Esophagus squamous epithelium (tissue), 5 donors: ENCODE measurements around the gene SLC24A3. TPM values are rescaled to one million over a fixed set of nuclear protein-coding genes. Genes with fewer than 3 reads are reported as not detected.

Source experiments
- DNase-seq: peaks from one replicate; lab custom pipeline; 2025; lab: John Stamatoyannopoulos, UW
- H3K27ac ChIP-seq, 4 donors: fragments of 200-600 bp; sonication (generic); one replicate each; pipeline ENCODE4 v1.5.1; 2016 to 2019; ENCODE audit warnings: mild to moderate bottlenecking in 1 of 4
- H3K27me3 ChIP-seq, 4 donors: fragments of 200-600 bp; sonication (generic); 1 replicate in 3 of 4; 2 replicates in 1 of 4; pipeline versions ENCODE4 v1.5.1 to v1.6.0; 2017 to 2021; ENCODE audit warnings: antibody characterized with exemption in 1 of 4
- H3K36me3 ChIP-seq, 3 donors: fragments of 200-600 bp; sonication (generic); one replicate each; pipeline ENCODE4 v1.5.1; 2016 to 2019
- H3K4me1 ChIP-seq, 3 donors: fragments of 200-600 bp; sonication (generic); one replicate each; pipeline ENCODE4 v1.5.1; 2017 to 2019
- H3K4me3 ChIP-seq, 4 donors: fragments of 200-600 bp; sonication (generic); 1 replicate in 3 of 4; 2 replicates in 1 of 4; pipeline ENCODE4 v1.5.1; 2016 to 2019; ENCODE audit warnings: mild to moderate bottlenecking in 2 of 4, moderate library complexity in 1 of 4
- H3K9me3 ChIP-seq, 3 donors: fragments of 200-600 bp; sonication (generic); one replicate each; pipeline ENCODE4 v1.5.1; 2016 to 2019
- CTCF ChIP-seq, 6 experiments: fragments of 450-650 bp in 4 of 6; fragments of 200-600 bp in 2 of 6; sonication (generic) in 2 of 6; IDR thresholded peaks; one replicate each; pipeline ENCODE4 v1.5.1; 2016 to 2019; ENCODE audit warnings: antibody characterized with exemption in 6 of 6, mild to moderate bottlenecking in 4 of 6, moderate library complexity in 4 of 6
- POLR2A ChIP-seq, 4 donors: fragments of 450-650 bp; IDR thresholded peaks; one replicate each; pipeline ENCODE4 v1.6.1; 2017; ENCODE audit warnings: antibody characterized with exemption in 4 of 4, mild to moderate bottlenecking in 4 of 4, moderate library complexity in 3 of 4
- WGBS, 2 donors: methylation state at CpG; one replicate each; pipeline ENCODE4 v1.1.5; 2018; 5-methylcytosine and 5-hydroxymethylcytosine counted together
- intact Hi-C: fragments of 100-400 bp; cut with DNase I; formaldehyde crosslinking; loops from one replicate; pipeline ENCODE4 v1.15.0; 2022
- total RNA-seq, 4 donors: library from RNA; depleted of rRNA; stranded (reverse); fragments of >200 nt; gene quantifications; one replicate each; pipeline ENCODE4 v1.1.0, GENCODE V29; 2016
- donor health status: DM: yes; HTN: yes; CAD: no.

SLC24A3 gene
- total RNA-seq, 4 donors from 2014 or later = 3.0 to 8.2 (median 6.1) TPM

DNA sequence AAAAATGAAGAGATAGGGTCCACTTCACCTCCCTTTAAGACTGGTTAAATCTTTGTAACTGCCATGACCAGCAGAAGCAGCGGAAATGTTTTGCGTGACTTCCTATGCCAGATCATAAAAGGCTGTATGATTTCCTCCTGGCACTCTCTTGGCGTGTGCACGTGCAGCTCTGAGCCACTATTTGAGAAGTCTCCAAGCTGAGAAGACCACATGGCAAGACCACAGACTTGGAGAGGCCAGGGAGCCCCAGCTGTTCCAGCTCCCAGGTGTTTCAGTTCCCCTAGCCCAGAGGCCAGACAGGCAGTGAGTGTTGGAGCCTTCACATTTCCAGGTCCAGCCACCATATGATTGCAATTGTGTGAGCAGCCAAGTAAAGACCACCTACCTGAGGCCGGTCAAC lies 286.3 kb downstream of the SLC24A3 start:
- no peak overlapping the region for H3K4me3 ChIP-seq
- no peaks in the 10 kb centered on the region for H3K9me3 ChIP-seq
- intact Hi-C loops = no loop called here
- TF ChIP-seq CTCF (IDR thresholded peaks at IDR 0.05) = no peak
- TF ChIP-seq POLR2A (IDR thresholded peaks at IDR 0.05) = no peak
- no peak for DNase-seq
- 77 to 83% methylated on average over 3 to 4 of the region's 5 CpGs for WGBS, 2 donors
- no peaks in the 10 kb centered on the region for H3K36me3 ChIP-seq
- no peaks in the 10 kb centered on the region for H3K27me3 ChIP-seq
- H3K27ac ChIP-seq = no peak overlapping the region
- H3K4me1 ChIP-seq = no peaks in the 10 kb centered on the region

GRCh38 chr20:19501476-19502115 lies 289.2 kb downstream of the SLC24A3 start:
- no peaks in the 10 kb centered on the region for H3K36me3 ChIP-seq
- H3K9me3 ChIP-seq = no peaks in the 10 kb centered on the region
- WGBS, 2 donors = 82 to 86% methylated on average over 4 of the region's 4 CpGs
- H3K4me3 ChIP-seq = no peak overlapping the region
- intact Hi-C loops = no loop called here
- no peak overlapping the region for H3K27ac ChIP-seq
- TF ChIP-seq CTCF (IDR thresholded peaks at IDR 0.05) = no peak
- no peak for TF ChIP-seq POLR2A (IDR thresholded peaks at IDR 0.05)
- no peaks in the 10 kb centered on the region for H3K27me3 ChIP-seq
- no peaks in the 10 kb centered on the region for H3K4me1 ChIP-seq
- no peak for DNase-seq

- Histone ChIP-seq H3K9me3 (no peaks in the 10 kb centered on the region), H3K4me3 (no peak overlapping the region), H3K27ac (no peak overlapping the region), H3K27me3 (no peaks in the 10 kb centered on the region), H3K4me1 (no peaks in the 10 kb centered on the region), H3K36me3 (no peaks in the 10 kb centered on the region)
- 71 to 85% methylated on average over 5 of the region's 5 CpGs for WGBS, 2 donors
- intact Hi-C loops = no loop called here
- TF ChIP-seq CTCF (IDR thresholded peaks at IDR 0.05) = no peak
- no peak for TF ChIP-seq POLR2A (IDR thresholded peaks at IDR 0.05)
- DNase-seq = no peak
These were observed 289.7 kb downstream of the SLC24A3 start for GRCh38 chr20:19502169-19502568.

GRCh38 chr20:19504251-19504650 lies 291.8 kb downstream of the SLC24A3 start:
- no peak for DNase-seq
- Histone ChIP-seq H3K9me3 (no peaks in the 10 kb centered on the region), H3K4me3 (no peak overlapping the region), H3K27me3 (no peaks in the 10 kb centered on the region), H3K4me1 (no peaks in the 10 kb centered on the region), H3K36me3 (no peaks in the 10 kb centered on the region), H3K27ac (no peak overlapping the region)
- no peak for TF ChIP-seq CTCF (IDR thresholded peaks at IDR 0.05)
- TF ChIP-seq POLR2A (IDR thresholded peaks at IDR 0.05) = no peak
- intact Hi-C loops = no loop called here

GRCh38 chr20:19506021-19506420 lies 293.6 kb downstream of the SLC24A3 start:
- H3K4me1 ChIP-seq = no peaks in the 10 kb centered on the region
- intact Hi-C loops = no loop called here
- no peak overlapping the region for H3K27ac ChIP-seq
- 60 to 71% methylated on average over 1 of the region's 1 CpG for WGBS, 2 donors
- H3K9me3 ChIP-seq = no peaks in the 10 kb centered on the region
- H3K4me3 ChIP-seq = no peak overlapping the region
- no peaks in the 10 kb centered on the region for H3K36me3 ChIP-seq
- DNase-seq = no peak
- TF ChIP-seq POLR2A (IDR thresholded peaks at IDR 0.05) (no peak), CTCF (IDR thresholded peaks at IDR 0.05) (no peak)
- no peaks in the 10 kb centered on the region for H3K27me3 ChIP-seq
